ENCODE data around the gene MEGF11.

MEGF11 gene

GRCh38 chr15:66253418-66254088 is at the start of gene MEGF11:
Gene MEGF11, minus strand, starts transcription at chr15:66253750. Its CDS starts 125,347 bp downstream, at chr15:66128403.
- no peak for FAIRE-seq

DNA sequence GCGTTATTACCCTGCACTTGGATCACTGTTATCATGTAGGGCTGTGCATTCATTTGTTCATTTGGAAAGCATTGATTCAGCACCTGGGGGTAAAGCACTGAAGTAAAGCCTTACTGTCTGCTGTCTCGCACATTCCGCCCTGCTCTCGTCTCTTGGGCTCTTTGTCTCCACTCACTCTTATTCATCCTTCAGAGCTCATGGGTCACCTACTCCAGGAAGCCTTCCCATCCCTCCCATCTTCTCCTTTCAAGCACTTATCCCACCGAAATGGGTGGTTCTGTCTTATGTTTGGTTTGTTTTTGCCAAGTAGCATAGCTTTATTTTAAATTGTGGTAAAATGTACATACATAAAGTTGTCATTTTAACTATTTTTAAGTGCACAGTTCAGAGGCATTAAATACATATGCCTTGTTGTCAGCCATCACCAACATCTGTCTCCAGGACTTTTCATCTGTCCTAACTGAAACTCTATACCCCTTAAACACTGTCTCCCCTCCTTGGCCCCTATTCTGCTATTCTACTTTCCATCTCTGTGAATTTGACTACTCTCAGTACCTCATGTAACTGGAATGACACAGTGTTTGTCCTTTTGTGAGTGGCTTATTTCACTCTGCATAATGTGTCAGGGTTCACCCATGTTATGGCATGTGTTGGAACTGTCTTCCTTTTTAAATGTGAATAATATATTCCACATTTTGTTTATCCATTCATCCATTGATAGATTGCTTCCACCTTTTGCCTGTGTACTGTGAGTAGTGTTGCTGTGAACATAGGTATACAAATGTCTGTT is 49.1 kb upstream of the MEGF11 start:
- no peak for FAIRE-seq

DNA sequence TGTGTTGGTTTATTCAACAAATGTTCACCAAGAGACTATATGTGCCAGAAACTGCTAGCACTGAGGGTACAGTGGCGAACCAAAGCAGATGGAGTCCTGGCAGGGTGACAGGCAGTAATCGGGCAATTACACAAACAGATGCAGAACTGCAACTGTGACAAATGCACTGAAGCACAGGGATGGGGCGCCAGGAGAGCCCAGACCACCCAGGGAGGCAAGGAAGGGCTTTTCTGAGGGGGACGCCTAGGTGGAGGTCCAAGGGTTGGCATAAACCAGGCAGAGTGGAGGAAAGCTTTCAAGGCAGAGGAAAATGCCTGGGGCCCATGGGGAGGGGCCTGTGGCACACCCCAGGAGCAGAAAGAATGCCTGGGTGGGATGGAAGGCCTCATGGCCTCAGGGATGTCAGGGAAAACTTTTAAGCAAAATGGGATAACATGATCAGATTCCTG is 45.3 kb upstream of the MEGF11 start:
- FAIRE-seq, result no peak

GRCh38 chr15:66296186-66296585 is 42.6 kb upstream of the MEGF11 start:
- no peak for FAIRE-seq

GRCh38 chr15:66294932-66295235 is 41.3 kb upstream of the MEGF11 start:
- FAIRE-seq, result no peak

DNA sequence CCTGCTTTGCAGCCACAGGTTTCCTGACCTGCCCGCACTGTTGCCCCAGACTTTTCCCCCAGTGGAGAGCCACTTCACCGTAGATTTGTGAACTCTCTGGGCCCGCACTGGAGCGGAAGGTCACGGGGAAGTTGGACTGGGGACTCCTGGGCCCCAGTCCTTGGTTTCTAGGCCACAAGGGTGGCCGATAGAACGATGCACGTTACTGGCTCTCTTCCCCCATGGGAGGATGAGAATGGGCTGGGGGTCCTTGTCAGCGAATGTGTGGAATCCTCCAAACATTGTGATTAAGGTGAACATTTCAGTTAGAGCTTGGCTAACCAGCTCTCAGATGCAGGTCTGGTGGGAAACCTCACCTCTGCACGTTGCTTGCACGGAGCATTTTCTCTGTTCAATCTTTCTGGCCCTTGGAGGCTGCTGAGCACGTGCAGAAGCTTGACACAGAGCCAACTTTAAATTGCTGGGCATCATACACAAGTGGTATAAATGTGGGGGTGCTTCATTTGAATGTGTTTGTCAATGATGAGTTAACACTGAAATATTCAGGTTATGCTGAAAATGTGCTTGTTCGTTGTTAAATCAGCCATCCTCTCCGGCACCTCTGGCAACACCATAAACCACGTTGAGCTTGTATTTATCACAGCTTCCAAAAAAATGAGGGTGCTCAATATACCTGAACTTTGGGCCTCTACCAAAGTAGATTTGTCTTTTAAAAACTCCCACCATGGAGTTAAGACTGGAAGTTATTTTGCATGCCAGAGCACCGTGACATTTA is 40.8 kb upstream of the MEGF11 start:
- no peak for FAIRE-seq

DNA sequence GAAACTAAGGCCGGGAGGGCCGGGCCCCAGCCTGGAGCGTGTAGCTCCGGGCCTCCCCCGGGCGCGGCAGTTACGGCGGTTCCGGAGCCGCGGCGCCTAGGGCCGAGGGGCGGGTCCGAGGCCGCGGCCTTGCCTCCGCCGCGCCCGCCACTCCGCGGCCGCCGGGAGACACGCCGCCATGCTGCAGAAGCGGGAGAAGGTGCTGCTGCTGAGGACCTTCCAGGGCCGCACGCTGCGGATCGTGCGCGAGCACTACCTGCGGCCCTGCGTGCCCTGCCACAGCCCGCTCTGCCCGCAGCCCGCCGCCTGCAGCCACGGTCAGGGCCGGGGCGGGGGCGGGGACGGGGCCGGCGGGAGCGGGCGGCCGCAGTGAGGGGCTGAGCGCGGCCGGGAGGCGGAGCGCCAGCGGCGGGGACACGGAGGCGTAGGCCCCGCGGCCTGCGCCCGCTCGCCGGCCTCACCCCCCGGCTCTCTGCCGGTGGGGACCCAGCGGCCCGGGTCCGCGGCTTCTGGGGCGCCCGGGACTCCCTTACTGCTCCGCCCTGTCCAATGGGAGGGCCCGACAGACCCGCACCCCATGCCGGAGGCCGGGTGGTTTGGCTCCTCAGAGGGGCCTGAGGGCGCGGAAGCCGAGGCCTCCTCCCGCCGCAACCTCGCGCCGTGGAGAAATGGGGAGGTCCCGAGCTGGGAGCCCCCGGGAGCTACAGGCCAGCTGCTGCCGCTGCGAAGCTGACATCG is 40.0 kb upstream of the MEGF11 start, which contains the start of gene DIS3L:
Gene DIS3L, plus strand, starts transcription at position 150 of the 738 bp plus-strand sequence. Its CDS starts 29 bp downstream, at position 179.
- FAIRE-seq, result no peak

GRCh38 chr15:66292571-66293418 is 39.2 kb upstream of the MEGF11 start:
- no peak for FAIRE-seq

DNA sequence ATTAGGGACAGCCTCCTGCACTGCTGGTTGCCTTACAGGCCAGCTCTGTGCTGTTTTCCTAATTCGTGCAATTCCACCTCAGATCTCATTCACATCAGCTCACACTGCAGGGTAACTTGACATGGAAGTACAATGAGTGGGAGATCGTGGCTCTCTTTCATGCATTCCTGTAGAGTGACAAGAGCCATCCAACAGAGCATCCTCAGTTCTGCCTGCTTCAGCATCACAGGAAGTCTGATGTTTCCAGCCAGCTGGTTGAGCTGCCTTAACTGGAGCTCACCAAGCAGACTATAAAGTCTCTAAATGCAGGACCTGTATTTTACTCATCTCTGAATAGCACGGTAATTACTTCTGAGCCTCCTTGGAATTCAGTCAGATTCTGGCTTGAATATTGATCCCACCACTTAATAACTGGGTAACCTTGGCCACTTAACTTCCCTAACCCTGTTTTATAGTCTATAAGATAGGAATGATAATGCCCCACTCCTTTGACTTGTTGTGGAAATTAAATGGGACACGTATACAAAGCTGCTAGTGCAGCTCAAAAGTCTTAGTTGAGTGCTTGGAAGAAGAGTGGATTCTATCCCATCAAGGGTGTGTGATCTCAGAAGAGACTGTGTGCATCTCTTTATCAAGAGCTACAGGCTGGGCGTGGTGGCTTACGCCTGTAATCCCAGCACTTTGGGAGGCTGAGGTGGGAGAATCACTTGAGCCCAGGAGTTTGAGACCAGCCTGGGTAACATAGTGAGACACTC is 38.4 kb upstream of the MEGF11 start:
- FAIRE-seq, result no peak

- FAIRE-seq, result no peak
Observed at GRCh38 chr15:66290518-66290917, 37.0 kb upstream of the MEGF11 start.

GRCh38 chr15:66290007-66290406 is 36.5 kb upstream of the MEGF11 start:
- no peak for FAIRE-seq

- no peak for FAIRE-seq
Observed at GRCh38 chr15:66288551-66289185, 35.1 kb upstream of the MEGF11 start.

- no peak for FAIRE-seq
Observed at GRCh38 chr15:66288093-66288492, 34.5 kb upstream of the MEGF11 start.

- FAIRE-seq, result peak; percentile 97
Observed at GRCh38 chr15:66287461-66288057, 34.0 kb upstream of the MEGF11 start.

GRCh38 chr15:66285533-66286280 is 32.2 kb upstream of the MEGF11 start:
- no peak for FAIRE-seq

DNA sequence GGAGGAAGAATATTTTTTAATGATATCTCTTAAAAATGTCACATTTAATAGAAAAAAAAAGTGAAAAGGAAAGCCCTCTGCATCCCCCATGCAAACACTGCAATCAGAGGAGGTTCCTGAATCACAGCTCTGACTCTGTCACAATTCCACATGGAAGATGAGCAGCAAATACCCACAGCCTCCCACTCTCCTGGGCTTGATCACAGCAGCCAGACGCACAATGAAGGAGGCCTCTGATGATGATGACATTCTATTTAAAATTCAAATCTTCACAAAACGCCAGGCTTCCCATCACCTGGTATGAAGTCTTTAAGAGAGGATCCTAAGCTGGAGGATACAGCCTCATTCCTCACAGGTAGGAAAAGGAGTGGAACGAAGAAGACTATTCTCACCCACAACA is 30.7 kb upstream of the MEGF11 start:
- no peak for FAIRE-seq

DNA sequence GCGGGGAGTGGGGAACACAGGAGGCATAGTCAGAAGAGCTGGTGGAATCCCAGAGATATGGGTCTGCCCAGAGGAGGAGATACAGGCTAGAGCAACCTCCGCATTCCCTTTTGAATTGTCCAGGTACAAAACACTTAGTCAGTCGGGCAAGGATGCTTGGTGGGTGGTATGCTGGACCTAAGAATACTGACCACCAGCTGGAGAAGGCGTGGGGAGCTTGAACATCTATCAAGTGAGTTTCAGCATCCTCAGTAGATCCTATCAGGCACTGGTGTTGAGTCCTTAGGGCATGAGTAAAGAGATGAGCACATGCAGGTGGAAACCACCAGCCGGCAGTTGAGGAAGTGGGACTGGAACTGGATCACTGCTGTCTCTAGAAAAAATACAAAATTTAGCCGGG is 25.1 kb upstream of the MEGF11 start:
- no peak for FAIRE-seq

DNA sequence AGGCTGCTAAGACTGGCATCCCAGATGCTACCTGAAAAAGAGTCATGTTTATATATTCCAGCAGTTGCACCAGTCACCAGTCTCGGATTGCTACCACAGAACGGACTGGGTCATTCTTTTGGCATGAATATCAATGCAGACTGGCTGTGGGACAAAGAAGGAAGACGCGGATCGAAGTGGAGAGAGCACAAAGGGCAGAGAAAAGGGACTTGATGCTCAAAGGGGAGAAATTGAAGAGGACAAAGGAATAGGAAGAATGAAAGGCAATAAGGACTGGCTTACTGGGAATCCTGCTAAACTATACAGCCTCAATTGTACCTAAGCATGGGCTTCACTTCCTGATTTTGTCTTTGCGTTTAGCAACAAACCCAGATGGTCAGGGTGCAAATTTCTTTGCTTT is 24.5 kb upstream of the MEGF11 start:
- FAIRE-seq, result no peak

DNA sequence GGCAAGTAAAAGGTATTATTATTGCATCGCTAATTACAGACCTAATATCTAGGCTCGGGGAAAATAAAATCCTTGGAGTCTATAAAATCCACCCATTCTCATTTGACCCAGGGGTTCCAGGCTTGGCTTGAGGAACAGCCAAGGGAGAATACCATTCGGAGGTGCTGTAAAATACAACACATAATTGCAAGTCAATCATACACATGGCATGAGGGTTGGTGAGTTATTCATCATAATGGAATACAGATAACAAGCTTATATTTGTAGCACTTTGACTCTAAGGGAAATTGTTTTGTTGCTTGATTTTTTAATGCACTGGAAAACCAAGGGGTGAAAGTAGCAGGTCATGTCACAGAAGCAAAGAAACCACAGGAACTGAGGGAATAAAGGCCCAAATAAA is 23.0 kb upstream of the MEGF11 start:
- FAIRE-seq, result no peak
